Endodermal cell (in vitro differentiated cells): Measurements from ENCODE around the gene RPL10A. TPM values are rescaled to one million over a fixed set of nuclear protein-coding genes. Genes with fewer than 3 reads are reported as not detected.

Experiments used
- DNase-seq: peaks from one replicate; pipeline ENCODE4 v3.0.0-alpha.2; 2017
- H3K27ac ChIP-seq: 2 replicates; pipeline ENCODE4 v1.5.1; 2013; ENCODE audit warnings: mild to moderate bottlenecking, low read depth, low read length, moderate library complexity
- H3K27me3 ChIP-seq: 2 replicates; pipeline ENCODE4 v1.6.1; 2013; ENCODE audit warnings: mild to moderate bottlenecking, low read length, moderate library complexity; ENCODE audit not compliant: insufficient read depth, control insufficient read depth, poor library complexity, severe bottlenecking
- H3K36me3 ChIP-seq: 2 replicates; pipeline ENCODE4 v1.7.0; 2013; ENCODE audit warnings: mild to moderate bottlenecking, low read length, moderate library complexity; ENCODE audit not compliant: control insufficient read depth, insufficient read depth
- H3K4me1 ChIP-seq: one replicate; pipeline ENCODE4 v1.7.0; 2013; ENCODE audit warnings: low read length; ENCODE audit not compliant: control insufficient read depth, insufficient read depth
- H3K4me3 ChIP-seq: 2 replicates; pipeline ENCODE4 v1.5.1; 2013; ENCODE audit warnings: mild to moderate bottlenecking, low read length, moderate library complexity
- H3K9ac ChIP-seq: 2 replicates; pipeline ENCODE4 v1.6.1; 2013; ENCODE audit warnings: mild to moderate bottlenecking, low read length, moderate library complexity; ENCODE audit not compliant: poor library complexity, severe bottlenecking; ENCODE audit errors: extremely low read depth
- H3K9me3 ChIP-seq: 2 replicates; pipeline ENCODE4 v1.6.1; 2013; ENCODE audit warnings: mild to moderate bottlenecking, low read length, moderate library complexity; ENCODE audit not compliant: control insufficient read depth
- H3K27ac Mint-ChIP-seq: 2 replicates; pipeline ENCODE4 v1.8.0; 2020; ENCODE audit warnings: mixed read lengths
- H3K27me3 Mint-ChIP-seq: 2 replicates; pipeline ENCODE4 v1.8.0; 2021; ENCODE audit warnings: mild to moderate bottlenecking, mixed read lengths; ENCODE audit not compliant: insufficient read depth
- H3K36me3 Mint-ChIP-seq: 2 replicates; pipeline ENCODE4 v1.8.0; 2020; ENCODE audit warnings: low read depth, mixed read lengths
- H3K4me1 Mint-ChIP-seq: 2 replicates; pipeline ENCODE4 v1.8.0; 2020; ENCODE audit warnings: mixed read lengths
- H3K4me3 Mint-ChIP-seq: 2 replicates; pipeline ENCODE4 v1.8.0; 2020; ENCODE audit warnings: mild to moderate bottlenecking, moderate library complexity, mixed read lengths
- H3K9me3 Mint-ChIP-seq: 2 replicates; pipeline ENCODE4 v1.8.0; 2020; ENCODE audit warnings: mild to moderate bottlenecking, mixed read lengths
- WGBS, 2 experiments: methylation state at CpG; one replicate each; pipeline versions ENCODE4 v1.1.5 to v1.1.7; 2013; ENCODE audit warnings: missing lambda C conversion rate in 2 of 2, mixed read lengths in 1 of 2; ENCODE audit not compliant: insufficient coverage in 1 of 2, insufficient read length in 1 of 2; 5-methylcytosine and 5-hydroxymethylcytosine counted together
- total RNA-seq, 2 donors: library from RNA; stranded (reverse); fragmentation: NEBNext Ultra II Directional in 1 of 2; extraction: Animal tissue kit (Norgen Biotek cat#: 25700) in 1 of 2; gene quantifications; 2 replicates in 1 of 2; 3 replicates in 1 of 2; pipeline ENCODE4 v1.2.1, GENCODE V29; 2021
- TF ChIP-seq, protein P1 (sequence below): fragments of 200-600 bp; sonication (generic); conservative IDR thresholded peaks from 2 replicates; pipeline ENCODE4 v1.5.0; 2021; ENCODE audit warnings: antibody characterized with exemption, mild to moderate bottlenecking

RPL10A gene
- total RNA-seq, 2 donors from 2014 or later, result 1,411 to 1,652 TPM

GRCh38 chr6:35448191-35448590 lies 20.0 kb upstream of the RPL10A start:
- H3K9me3 Mint-ChIP-seq, result no peaks in the 10 kb centered on the region
- no peak overlapping the region for H3K4me3 Mint-ChIP-seq
- Histone ChIP-seq H3K9ac (no peak overlapping the region), H3K4me1 (peaks cover 6% of the 10 kb centered on the region), H3K27me3 (no peaks in the 10 kb centered on the region), H3K27ac (no peak overlapping the region), H3K4me3 (no peak overlapping the region), H3K36me3 (no peaks in the 10 kb centered on the region), H3K9me3 (no peaks in the 10 kb centered on the region)
- 91 to 97% methylated on average over 4 to 5 of the region's 7 CpGs for WGBS, 2 experiments
- DNase-seq, result no peak
- no peak overlapping the region for H3K27ac Mint-ChIP-seq
- H3K4me1 Mint-ChIP-seq, result peaks cover 15% of the 10 kb centered on the region
- peaks cover 19% of the 10 kb centered on the region for H3K27me3 Mint-ChIP-seq
- TF ChIP-seq, protein P1, sequence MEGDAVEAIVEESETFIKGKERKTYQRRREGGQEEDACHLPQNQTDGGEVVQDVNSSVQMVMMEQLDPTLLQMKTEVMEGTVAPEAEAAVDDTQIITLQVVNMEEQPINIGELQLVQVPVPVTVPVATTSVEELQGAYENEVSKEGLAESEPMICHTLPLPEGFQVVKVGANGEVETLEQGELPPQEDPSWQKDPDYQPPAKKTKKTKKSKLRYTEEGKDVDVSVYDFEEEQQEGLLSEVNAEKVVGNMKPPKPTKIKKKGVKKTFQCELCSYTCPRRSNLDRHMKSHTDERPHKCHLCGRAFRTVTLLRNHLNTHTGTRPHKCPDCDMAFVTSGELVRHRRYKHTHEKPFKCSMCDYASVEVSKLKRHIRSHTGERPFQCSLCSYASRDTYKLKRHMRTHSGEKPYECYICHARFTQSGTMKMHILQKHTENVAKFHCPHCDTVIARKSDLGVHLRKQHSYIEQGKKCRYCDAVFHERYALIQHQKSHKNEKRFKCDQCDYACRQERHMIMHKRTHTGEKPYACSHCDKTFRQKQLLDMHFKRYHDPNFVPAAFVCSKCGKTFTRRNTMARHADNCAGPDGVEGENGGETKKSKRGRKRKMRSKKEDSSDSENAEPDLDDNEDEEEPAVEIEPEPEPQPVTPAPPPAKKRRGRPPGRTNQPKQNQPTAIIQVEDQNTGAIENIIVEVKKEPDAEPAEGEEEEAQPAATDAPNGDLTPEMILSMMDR, result no peak
- no peaks in the 10 kb centered on the region for H3K36me3 Mint-ChIP-seq

- Histone ChIP-seq H3K9ac (no peak overlapping the region), H3K27me3 (no peaks in the 10 kb centered on the region), H3K9me3 (no peaks in the 10 kb centered on the region), H3K36me3 (no peaks in the 10 kb centered on the region), H3K27ac (no peak overlapping the region), H3K4me3 (no peak overlapping the region), H3K4me1 (peaks cover 9% of the 10 kb centered on the region)
- Mint-ChIP-seq H3K27me3 (peaks cover 24% of the 10 kb centered on the region), H3K27ac (no peak overlapping the region), H3K4me1 (peaks cover 18% of the 10 kb centered on the region), H3K9me3 (no peaks in the 10 kb centered on the region), H3K4me3 (no peak overlapping the region), H3K36me3 (no peaks in the 10 kb centered on the region)
- 31 to 46% methylated on average over 10 to 14 of the region's 14 CpGs for WGBS, 2 experiments
- peak; percentile 63 for DNase-seq
- TF ChIP-seq, protein P1, result peak; percentile 87
These were observed 18.8 kb upstream of the RPL10A start for GRCh38 chr6:35449287-35449881.

- DNase-seq, result peak; percentile 57
- H3K9me3 Mint-ChIP-seq, result no peaks in the 10 kb centered on the region
- WGBS, 2 experiments, result 43 to 72% methylated on average over 8 to 13 of the region's 20 CpGs
- peaks cover 12% of the 10 kb centered on the region for H3K36me3 Mint-ChIP-seq
- H3K9me3 ChIP-seq, result no peaks in the 10 kb centered on the region
- peaks cover 21% of the 10 kb centered on the region for H3K4me1 Mint-ChIP-seq
- peak overlapping the region; percentile 31 for H3K4me3 ChIP-seq
- H3K27me3 Mint-ChIP-seq, result peaks cover 24% of the 10 kb centered on the region
- peaks cover 8% of the 10 kb centered on the region for H3K36me3 ChIP-seq
- TF ChIP-seq, protein P1, result no peak
- no peak overlapping the region for H3K9ac ChIP-seq
- H3K27me3 ChIP-seq, result no peaks in the 10 kb centered on the region
- H3K4me3 Mint-ChIP-seq, result peak overlapping the region; percentile 61
- no peak overlapping the region for H3K27ac ChIP-seq
- H3K27ac Mint-ChIP-seq, result peak overlapping the region; percentile 5
- H3K4me1 ChIP-seq, result peaks cover 9% of the 10 kb centered on the region
These were observed 16.6 kb upstream of the RPL10A start for GRCh38 chr6:35451354-35452182.
